Measurements from ENCODE around the gene GPR141.

- TF ChIP-seq CTCF (IDR thresholded peaks at IDR 0.05; ENCODE audit: low read length): no peak
- TF ChIP-seq EZH2 (optimal IDR thresholded peaks at IDR 0.05; ENCODE audit: low read depth, low read length): no peak
- TF ChIP-seq EZH2phosphoT487 (IDR thresholded peaks at IDR 0.05; ENCODE audit: low read length): no peak
Observed at GRCh38 chr7:37670436-37670835, 13.1 kb upstream of the GPR141 start.

All from MM.1S (cell line).